Pancreas (tissue), 10 donors: Measurements from ENCODE around the gene ZNF408. TPM values are rescaled to one million over a fixed set of nuclear protein-coding genes. Genes with fewer than 3 reads are reported as not detected.

ENCODE experiments used
- ATAC-seq, 4 donors: fragments of 200-7000 bp; cut with Tn5 transposase; one replicate each; pipeline versions ENCODE4 v1.8.0 to v1.9.1; 2020; ENCODE audit warnings: mild to moderate bottlenecking in 4 of 4, moderate library complexity in 4 of 4
- DNase-seq, 6 donors: peaks; one replicate each; pipeline ENCODE4 v3.0.0-alpha.2; 2020
- FAIRE-seq: peaks from 2 replicates; lab custom pipeline; 2012; peaks lifted over from hg19 to GRCh38; lab: Jason Lieb, UNC
- H3K27ac ChIP-seq, 4 donors: fragments of 200-600 bp; sonication (generic); 1 replicate in 3 of 4; 2 replicates in 1 of 4; pipeline versions ENCODE4 v1.5.0 to v1.8.0; 2020
- H3K27me3 ChIP-seq, 4 donors: fragments of 200-600 bp; one replicate each; pipeline ENCODE4 v1.8.0; 2021
- H3K36me3 ChIP-seq, 3 donors: fragments of 200-600 bp; sonication (generic) in 1 of 3; one replicate each; pipeline versions ENCODE4 v1.5.0 to v1.8.0; 2020 to 2021
- H3K4me1 ChIP-seq, 3 donors: fragments of 200-600 bp; one replicate each; pipeline ENCODE4 v1.8.0; 2021
- H3K4me3 ChIP-seq, 4 donors: fragments of 200-600 bp; sonication (generic) in 2 of 4; one replicate each; pipeline versions ENCODE4 v1.5.0 to v1.8.0; 2020 to 2021
- H3K9me3 ChIP-seq, 4 donors: fragments of 200-600 bp; one replicate each; pipeline ENCODE4 v1.8.0; 2021
- CTCF ChIP-seq, 4 donors: fragments of 200-600 bp; sonication (generic) in 3 of 4; IDR thresholded peaks; one replicate each; pipeline versions ENCODE4 v1.5.0 to v1.8.0; 2021; ENCODE audit warnings: antibody characterized with exemption in 4 of 4
- WGBS, 2 donors: extraction: QIAGEN DNeasy Blood & Tissue Kit; methylation state at CpG; one replicate each; pipeline ENCODE4 v1.1.7; 2013; 5-methylcytosine and 5-hydroxymethylcytosine counted together
- intact Hi-C, 3 donors: fragments of 100-400 bp; cut with DNase I; formaldehyde crosslinking; loops; one replicate each; pipeline versions ENCODE4 v1.11.1 to v1.14.2; 2022
- polyA plus RNA-seq, 2 donors: library from polyadenylated mRNA; stranded (reverse); fragments of 200-250 nt; gene quantifications; one replicate each; pipeline ENCODE4 v1.2.3, GENCODE V29; 2013
- total RNA-seq, 6 donors: library from RNA; stranded (reverse); fragmentation: NEBNext Ultra II Directional in 4 of 6; extraction: Animal tissue kit (Norgen Biotek cat#: 25700) in 4 of 6; gene quantifications; one replicate each; pipeline versions ENCODE4 v1.2.1 to v1.2.4, GENCODE V29; 2021 to 2023
- donor health status: healthy with polysubstance abuse.
- donor health status: DM: no; HTN: no; CAD: no; lungs with moderate emphysema.
- donor health status: DM: no; HTN: no; CAD: no.
- donor health status: control.
- donor health status: control.
- donor health status: Bipolar disorder and iron deficiency.
- donor health status: DM: yes; HTN: yes; CAD: no.
- donor health status: DM: no; HTN: no; CAD: no.
- donor health status: DM: no; HTN: no; CAD: no.
- donor health status: DM: yes; HTN: yes; CAD: no.

Gene ZNF408
- total RNA-seq (1 to 10 TPM; 2.8 to 5.6 (median 4.1) TPM), polyA plus RNA-seq (1 to 10 TPM; 6.7 to 7.8 TPM)

DNA sequence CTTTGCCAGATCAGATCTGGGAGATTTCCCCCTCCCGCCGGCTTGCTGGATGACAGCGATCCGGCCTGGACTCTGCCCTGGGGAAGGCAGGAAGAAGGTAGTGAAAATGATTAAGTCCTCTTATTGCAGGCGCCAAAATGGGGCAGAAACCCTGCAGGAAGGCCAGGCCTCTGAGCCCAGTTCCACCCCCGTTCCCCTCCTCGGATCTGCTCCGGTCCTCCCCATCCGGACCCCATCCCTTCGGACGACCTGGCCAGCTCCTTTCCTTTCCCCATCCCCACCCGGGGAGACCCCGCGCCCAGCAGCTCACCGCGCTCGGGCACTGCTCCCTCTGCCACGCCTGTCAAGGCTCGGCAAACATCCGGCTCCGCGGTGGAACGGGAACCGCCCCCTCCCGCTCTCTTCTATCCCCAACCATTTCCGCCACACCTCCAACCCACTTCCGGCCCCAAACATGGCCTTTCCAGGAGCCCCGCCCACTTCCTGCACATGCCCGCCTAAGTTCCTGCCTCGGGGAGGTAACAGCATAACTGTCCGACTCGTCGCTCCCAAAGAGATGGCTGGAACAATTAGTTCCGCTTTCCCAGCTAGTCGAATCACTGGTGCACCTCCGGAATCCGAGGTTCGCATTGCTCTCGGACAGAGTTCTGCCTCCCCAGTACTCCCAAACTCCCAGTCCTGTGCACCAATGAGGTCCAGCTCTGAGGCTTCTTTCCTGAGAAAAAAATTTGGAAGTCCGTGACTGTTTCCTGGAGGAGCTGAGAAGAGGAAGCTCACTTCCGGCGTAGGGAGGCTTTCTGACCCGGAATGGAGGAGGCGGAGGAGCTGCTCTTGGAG is at the start of gene ZNF408, which contains the start of gene ARHGAP1:
Gene ZNF408, plus strand, starts transcription at position 791 of the 837 bp plus-strand sequence. Its CDS starts 17 bp downstream, at position 808.
Gene ARHGAP1, minus strand, starts transcription at position 379 of the 837 bp plus-strand sequence. CDS start 4,512 bp downstream, outside the sequence.
- TF ChIP-seq CTCF (IDR thresholded peaks at IDR 0.05), result no peak
- Histone ChIP-seq H3K4me1 (peaks cover 0 to 24% (median 5%) of the 10 kb centered on the region in 3 donors), H3K4me3 (peak within 1 kb of the TSS; percentile 84 to 98 (median 94)), H3K36me3 (peaks cover 5 to 23% (median 22%) of the 10 kb centered on the region in 3 donors), H3K27ac (peak within 1 kb of the TSS; percentile 79 to 93 (median 86)), H3K27me3 (no peaks in the 10 kb centered on the region), H3K9me3 (no peaks in the 10 kb centered on the region)
- intact Hi-C loops, result no loop called here
- ATAC-seq, result peak; percentile 96 to 97 (median 97)
- peak; percentile 96 to 100 (median 99) for DNase-seq
- 1% methylated on average over 43 to 44 of the region's 44 CpGs for WGBS, 2 donors
- FAIRE-seq, result peak; percentile 80

DNA sequence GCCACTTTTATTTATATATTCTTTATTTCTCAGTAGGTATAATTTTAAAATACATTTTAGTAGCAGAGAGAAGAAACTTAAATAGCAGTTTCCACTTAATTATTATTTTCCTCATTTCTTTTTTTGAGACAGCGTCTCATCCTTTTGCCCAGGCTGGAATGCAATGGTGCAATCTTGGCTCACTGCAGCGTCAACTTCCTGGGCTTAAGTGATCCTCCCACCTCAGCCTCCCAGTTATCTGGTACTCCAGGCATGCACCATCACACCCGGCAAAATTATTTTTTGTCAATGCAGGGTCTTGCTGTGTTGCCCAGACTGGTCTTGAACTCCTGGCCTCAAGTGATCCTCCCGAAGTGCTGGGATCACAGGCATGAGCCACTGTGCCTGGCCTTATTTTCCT is 45.2 kb upstream of the ZNF408 start:
- no peak for TF ChIP-seq CTCF (IDR thresholded peaks at IDR 0.05)
- Histone ChIP-seq H3K36me3 (peaks cover 5 to 83% (median 23%) of the 10 kb centered on the region in 3 donors), H3K4me1 (no peaks in the 10 kb centered on the region), H3K27ac (no peak overlapping the region), H3K9me3 (no peaks in the 10 kb centered on the region), H3K4me3 (no peak overlapping the region), H3K27me3 (no peaks in the 10 kb centered on the region)
- intact Hi-C loops, result no loop called here
- DNase-seq (no peak), FAIRE-seq (no peak), ATAC-seq (no peak)
- WGBS, 2 donors, result 95 to 96% methylated on average over 4 of the region's 4 CpGs

DNA sequence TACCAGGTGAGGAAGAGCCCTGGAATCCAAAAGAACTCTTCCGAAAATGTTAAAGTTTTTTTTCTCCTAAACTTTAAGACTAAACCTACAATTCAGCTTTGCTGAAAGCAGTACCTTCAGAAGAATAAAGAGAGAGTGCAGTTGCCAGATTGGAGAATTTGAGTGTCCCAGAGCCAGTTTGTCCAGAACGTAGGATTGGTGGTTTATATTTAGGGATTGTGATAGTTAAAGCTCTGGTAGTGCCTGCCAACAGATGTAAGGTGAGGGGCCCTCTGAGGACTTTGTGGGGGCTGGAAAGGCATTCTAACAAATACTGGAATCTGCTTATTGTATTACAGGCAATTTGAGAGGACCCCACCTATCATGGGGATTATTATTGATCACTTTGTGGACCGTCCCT is 43.6 kb upstream of the ZNF408 start:
- WGBS, 2 donors, result 89 to 94% methylated on average over 3 of the region's 3 CpGs
- no peaks in the 10 kb centered on the region for H3K27me3 ChIP-seq
- ATAC-seq (no peak), DNase-seq (no peak), FAIRE-seq (no peak)
- H3K4me3 ChIP-seq, result no peak overlapping the region
- H3K27ac ChIP-seq, result no peak overlapping the region
- no peaks in the 10 kb centered on the region for H3K4me1 ChIP-seq
- peaks cover 5 to 75% (median 18%) of the 10 kb centered on the region in 3 donors for H3K36me3 ChIP-seq
- no peaks in the 10 kb centered on the region for H3K9me3 ChIP-seq
- intact Hi-C loops, result no loop called here
- TF ChIP-seq CTCF (IDR thresholded peaks at IDR 0.05), result no peak

DNA sequence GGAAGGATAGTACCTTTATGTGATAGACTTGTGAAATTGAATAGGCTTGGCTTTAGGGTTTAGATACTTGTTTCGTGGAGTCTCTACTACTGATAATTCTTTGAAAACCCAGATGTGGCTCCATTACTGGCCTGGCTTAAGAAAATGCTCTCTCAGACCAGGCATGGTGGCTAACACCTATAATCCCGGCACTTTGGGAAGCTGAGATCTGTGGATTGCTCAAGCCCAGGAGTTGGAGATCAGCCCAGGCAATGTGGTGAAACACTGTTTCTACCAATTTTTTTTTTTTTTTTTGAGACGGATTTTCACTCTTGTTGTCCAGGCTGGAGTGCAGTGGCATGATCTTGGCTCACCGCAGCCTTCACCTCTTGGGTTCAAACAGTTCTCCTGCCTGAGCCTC is 42.6 kb upstream of the ZNF408 start:
- H3K36me3 ChIP-seq, result peaks cover 5 to 69% (median 18%) of the 10 kb centered on the region in 3 donors
- H3K4me1 ChIP-seq, result no peaks in the 10 kb centered on the region
- ATAC-seq (peak in 1 of 4 donors; percentile 30), DNase-seq (no peak), FAIRE-seq (no peak)
- H3K27me3 ChIP-seq, result no peaks in the 10 kb centered on the region
- WGBS, 2 donors, result 87 to 93% methylated on average over 4 of the region's 4 CpGs
- TF ChIP-seq CTCF (IDR thresholded peaks at IDR 0.05), result no peak
- no peak overlapping the region for H3K4me3 ChIP-seq
- no peaks in the 10 kb centered on the region for H3K9me3 ChIP-seq
- no peak overlapping the region for H3K27ac ChIP-seq
- intact Hi-C loops, result no loop called here
